IMR-90 (cell line): ENCODE data around the gene SMU1. TPM values are rescaled to one million over a fixed set of nuclear protein-coding genes. Genes with fewer than 3 reads are reported as not detected.

Experiments used
- ATAC-seq: fragments of 200-7000 bp; cut with Tn5 transposase; 2 replicates; pipeline ENCODE4 v1.9.1; 2020; ENCODE audit warnings: low read depth, mild to moderate bottlenecking, moderate library complexity
- BruUV-seq: library from RNA; stranded (reverse); fragments of 400-500 nt; replicated peaks from 2 replicates; lab custom pipeline; 2021; lab: Mats Ljungman, UMichigan
- CTCF ChIA-PET: fragments of 300-600 bp; formaldehyde crosslinking; extraction: SDS; loops from one replicate; lab custom pipeline; 2021; ENCODE audit warnings: antibody characterized with exemption; lab: Yijun Ruan, JAX
- POLR2A ChIA-PET: fragments of 300-600 bp; sonication (Branson Sonifier 250); formaldehyde crosslinking; loops from one replicate; lab custom pipeline; 2022; ENCODE audit warnings: antibody characterized with exemption; ENCODE audit not compliant: unreplicated experiment; lab: Charles Lee
- DNase-seq: peaks from one replicate; pipeline ENCODE4 v3.0.0; 2013
- H2AFZ ChIP-seq: replicated peaks from 2 replicates; pipeline ENCODE3; 2013; ENCODE audit warnings: low read length, mild to moderate bottlenecking; ENCODE audit not compliant: poor library complexity
- H2AK5ac ChIP-seq: 2 replicates; pipeline ENCODE4 v1.6.1; 2013; ENCODE audit warnings: low read depth, low read length, inconsistent platforms
- H2AK9ac ChIP-seq: replicated peaks from 2 replicates; pipeline ENCODE3; 2013; ENCODE audit warnings: mild to moderate bottlenecking, low read depth, low read length, moderate library complexity; ENCODE audit not compliant: poor library complexity
- H2BK120ac ChIP-seq: 2 replicates; pipeline ENCODE4 v1.6.1; 2013; ENCODE audit warnings: low read depth, low read length, inconsistent platforms
- H2BK15ac ChIP-seq: 3 replicates; pipeline ENCODE4 v1.6.1; 2013; ENCODE audit warnings: low read depth, low read length, inconsistent platforms
- H2BK20ac ChIP-seq: 2 replicates; pipeline ENCODE4 v1.6.1; 2013; ENCODE audit warnings: low read depth, mild to moderate bottlenecking, inconsistent platforms, low read length, moderate library complexity
- H2BK5ac ChIP-seq: 2 replicates; pipeline ENCODE4 v1.6.1; 2013; ENCODE audit warnings: mild to moderate bottlenecking, low read depth, low read length, inconsistent platforms; ENCODE audit not compliant: poor library complexity, severe bottlenecking
- H3K14ac ChIP-seq: replicated peaks from 2 replicates; pipeline ENCODE4 v1.6.1; 2013; ENCODE audit warnings: low read depth, low read length, inconsistent platforms
- H3K18ac ChIP-seq: 2 replicates; pipeline ENCODE4 v1.6.1; 2013; ENCODE audit warnings: low read depth, low read length, control low read depth
- H3K23ac ChIP-seq: 2 replicates; pipeline ENCODE4 v1.6.1; 2013; ENCODE audit warnings: low read depth, low read length, inconsistent platforms
- H3K27ac ChIP-seq: 2 replicates; pipeline ENCODE4 v1.5.1; 2013; ENCODE audit warnings: mild to moderate bottlenecking, control low read depth, low read length; ENCODE audit not compliant: insufficient read depth
- H3K27me3 ChIP-seq: 2 replicates; pipeline ENCODE4 v1.6.1; 2013; ENCODE audit warnings: low read length; ENCODE audit not compliant: control insufficient read depth, insufficient read depth
- H3K36me3 ChIP-seq: 2 replicates; pipeline ENCODE4 v1.6.1; 2013; ENCODE audit warnings: low read length, mixed read lengths; ENCODE audit not compliant: control insufficient read depth, insufficient read depth
- H3K4ac ChIP-seq: 2 replicates; pipeline ENCODE4 v1.6.1; 2013; ENCODE audit warnings: low read depth, low read length, inconsistent platforms
- H3K4me1 ChIP-seq: 2 replicates; pipeline ENCODE4 v1.6.1; 2013; ENCODE audit warnings: low read length, mixed read lengths; ENCODE audit not compliant: control insufficient read depth, insufficient read depth
- H3K4me2 ChIP-seq: 2 replicates; pipeline ENCODE4 v1.6.1; 2013; ENCODE audit warnings: low read depth, mild to moderate bottlenecking, control low read depth, low read length, moderate library complexity
- H3K4me3 ChIP-seq: 2 replicates; pipeline ENCODE4 v1.5.1; 2013; ENCODE audit warnings: low read depth, mild to moderate bottlenecking, control low read depth, low read length, moderate library complexity; ENCODE audit not compliant: insufficient read depth
- H3K56ac ChIP-seq: 2 replicates; pipeline ENCODE4 v1.6.1; 2013; ENCODE audit warnings: low read length, inconsistent platforms; ENCODE audit not compliant: insufficient read depth; ENCODE audit errors: extremely low read depth
- H3K79me1 ChIP-seq, 2 experiments: 2 replicates each; pipeline ENCODE4 v1.6.1; 2013; ENCODE audit warnings: low read length in 2 of 2, inconsistent platforms in 1 of 2, low read depth in 1 of 2
- H3K9ac ChIP-seq: 2 replicates; pipeline ENCODE4 v1.6.1; 2013; ENCODE audit warnings: low read depth, low read length, control low read depth
- H3K9me1 ChIP-seq: 2 replicates; pipeline ENCODE4 v1.6.1; 2013; ENCODE audit warnings: low read length, inconsistent platforms; ENCODE audit not compliant: insufficient read depth
- H3K9me3 ChIP-seq: 2 replicates; pipeline ENCODE4 v1.6.1; 2013; ENCODE audit warnings: low read length; ENCODE audit not compliant: control insufficient read depth, insufficient read depth
- H4K20me1 ChIP-seq: 2 replicates; pipeline ENCODE4 v1.6.1; 2013; ENCODE audit warnings: low read length, inconsistent platforms; ENCODE audit not compliant: insufficient read depth
- H4K5ac ChIP-seq: 2 replicates; pipeline ENCODE4 v1.6.1; 2013; ENCODE audit warnings: mild to moderate bottlenecking, low read depth, low read length, control low read depth
- H4K8ac ChIP-seq, 2 experiments: 2 replicates each; pipeline ENCODE4 v1.6.1; 2013; ENCODE audit warnings: low read depth in 2 of 2, low read length in 2 of 2, control low read depth in 1 of 2, inconsistent platforms in 1 of 2
- H4K91ac ChIP-seq: 2 replicates; pipeline ENCODE4 v1.6.1; 2013; ENCODE audit warnings: low read depth, low read length, inconsistent platforms; ENCODE audit not compliant: insufficient read depth
- FOS ChIP-seq: fragments of 150-350 bp; IDR thresholded peaks from 2 replicates; pipeline ENCODE4 v1.6.1; 2016; ENCODE audit warnings: low read depth, low read length
- MAZ ChIP-seq: IDR thresholded peaks from 2 replicates; pipeline ENCODE4 v1.6.1; 2012; ENCODE audit warnings: low read depth, mild to moderate bottlenecking, low read length, improper control_type of control experiment, moderate library complexity, borderline replicate concordance
- RCOR1 ChIP-seq: IDR thresholded peaks from 2 replicates; pipeline ENCODE4 v1.6.1; 2012; ENCODE audit warnings: mild to moderate bottlenecking, low read length, improper control_type of control experiment; ENCODE audit not compliant: insufficient replicate concordance
- WGBS, 2 experiments: methylation state at CpG; one replicate each; pipeline versions ENCODE4 v1.1.5 to v1.1.7; 2013; ENCODE audit warnings: missing lambda C conversion rate in 2 of 2; ENCODE audit not compliant: insufficient read length in 1 of 2; ENCODE audit errors: extremely low coverage in 2 of 2; 5-methylcytosine and 5-hydroxymethylcytosine counted together
- dilution Hi-C: fragments of 300-500 bp; cut with HindIII; formaldehyde crosslinking; loops from one replicate; pipeline ENCODE4 v1.14.3; 2018; ENCODE audit warnings: low sequenced_read_pairs; ENCODE audit not compliant: unreplicated experiment
- in situ Hi-C: fragments of 300-500 bp; cut with MboI; formaldehyde crosslinking; loops from 3 replicates; pipeline ENCODE4 v1.14.3; 2019; ENCODE audit warnings: low sequenced_read_pairs, inconsistent platforms, mixed read lengths
- intact Hi-C: fragments of 100-400 bp; cut with micrococcal nuclease; formaldehyde crosslinking; loops from 2 replicates; pipeline ENCODE4 v1.10.0; 2022
- polyA plus RNA-seq, 3 experiments: library from polyadenylated mRNA; depleted of rRNA; stranded (reverse); fragments of >200 nt; gene quantifications; 2 replicates each; pipeline ENCODE4 v1.2.3, GENCODE V29; 2012; ENCODE audit warnings: low replicate concordance in 1 of 3
- total RNA-seq: library from RNA; depleted of rRNA; stranded (reverse); fragments of >200 nt; gene quantifications from 2 replicates; pipeline ENCODE4 v1.2.3, GENCODE V29; 2012

The SMU1 gene
- total and polyA plus RNA-seq, 2 of the 4 experiments (the other 2 are of a cell fraction) = 11.1 to 36.0 TPM

DNA sequence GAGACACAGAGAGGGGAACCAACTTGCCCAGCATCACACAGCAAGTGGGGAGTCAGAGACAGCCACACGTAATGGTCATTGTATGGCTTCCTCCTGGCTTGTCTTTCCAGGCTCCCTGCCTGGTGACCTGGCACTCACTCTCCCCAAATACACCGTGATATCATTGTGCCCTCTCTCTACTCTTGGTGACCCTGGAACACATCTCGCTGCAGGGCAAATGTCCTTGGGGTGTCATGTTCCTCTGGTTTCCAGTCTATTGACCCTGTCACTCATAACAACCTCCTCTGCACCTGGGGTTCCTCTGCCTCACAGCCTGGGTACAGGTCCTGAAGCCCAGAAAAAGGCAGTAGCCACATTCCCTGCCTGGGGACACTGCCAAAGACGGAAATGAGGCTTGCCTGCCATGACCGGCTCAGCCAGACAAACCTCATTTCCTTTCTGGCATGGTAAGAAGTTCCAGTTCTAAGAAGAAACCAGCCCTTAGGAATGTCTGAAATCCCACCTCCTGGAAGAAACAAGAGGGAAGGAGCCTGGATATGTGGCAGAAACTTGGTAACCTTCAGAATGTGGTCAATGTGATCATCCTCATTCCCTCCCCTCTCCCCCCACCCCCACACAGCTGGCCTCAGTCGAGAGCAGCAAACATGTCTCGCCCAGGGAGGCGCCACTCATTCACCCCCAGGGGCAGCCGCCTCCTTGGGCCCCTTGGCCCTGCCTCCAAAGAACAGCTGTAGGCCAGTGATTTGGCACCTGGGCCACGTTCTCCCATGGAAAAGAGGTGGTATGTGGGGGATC is 30.6 kb upstream of the SMU1 start:
- Histone ChIP-seq H3K9me1 (peaks cover 25% of the 10 kb centered on the region), H3K18ac (peak overlapping the region; percentile 82), H3K56ac (peak overlapping the region; percentile 2; the same call in 1 of the 2 replicates), H4K5ac (peak overlapping the region; percentile 91), H4K20me1 (no peaks in the 10 kb centered on the region), H3K36me3 (peaks cover 7% of the 10 kb centered on the region; the same call in 1 of the 2 replicates), H3K27me3 (no peaks in the 10 kb centered on the region), H2BK20ac (peak overlapping the region; percentile 68), H3K9me3 (no peaks in the 10 kb centered on the region), H3K27ac (peak overlapping the region; percentile 86), H2AK9ac (peak overlapping the region; percentile 29), H4K8ac (peak overlapping the region; percentile 83 to 88), H2AK5ac (peak overlapping the region; percentile 76), H2BK15ac (peak overlapping the region; percentile 83; the same call in 2 of the 3 replicates), H2AFZ (peak overlapping the region; percentile 72), H4K91ac (peak overlapping the region; percentile 80), H3K4me3 (no peak overlapping the region), H2BK5ac (peak overlapping the region; percentile 73), H3K23ac (peak overlapping the region; percentile 75; the same call in 1 of the 2 replicates), H2BK120ac (peak overlapping the region; percentile 28), H3K4me1 (peaks cover 18% of the 10 kb centered on the region), H3K79me1 (peaks cover 0 to 22% of the 10 kb centered on the region in 2 experiments; a peak in 1 of 4 replicates), H3K4me2 (peak overlapping the region; percentile 2; the same call in 1 of the 2 replicates), H3K4ac (peak overlapping the region; percentile 62), H3K14ac (peak overlapping the region; percentile 69), H3K9ac (peak overlapping the region; percentile 18; the same call in 1 of the 2 replicates)
- intact Hi-C loops (loop anchor here (2.0 kb wide), 1 partner anchor 26 kb away; no protein-coding TSS in a partner anchor), in situ Hi-C loops (no loop called here), dilution Hi-C loops (no loop called here)
- POLR2A ChIA-PET = no interaction called here
- DNase-seq = peak; percentile 89
- no peak for TF ChIP-seq RCOR1
- TF ChIP-seq FOS = no peak
- 0 out of 2 replicates have a peak, but pooled peaks have one; percentile 62 for TF ChIP-seq MAZ
- ATAC-seq = peak; percentile 77
- CTCF ChIA-PET = interaction anchor here (1.0 kb wide), 1 partner anchor 119 kb away, joined by 4 read pairs; no protein-coding TSS in a partner anchor
- no CpG with 5 or more reads among the region's 10 CpGs for WGBS, 2 experiments
- no TSS peak for BruUV-seq
